Naive thymus-derived CD8-positive, alpha-beta T cell (primary cell): ENCODE measurements around the gene NLRP14. TPM values are rescaled to one million over a fixed set of nuclear protein-coding genes. Genes with fewer than 3 reads are reported as not detected.

Source experiments
- polyA plus RNA-seq, 3 donors: library from polyadenylated mRNA; unstranded; fragments of 300-500 nt; fragmentation: Illumina TruSeq; gene quantifications; one replicate each; pipeline ENCODE4 v1.2.3, GENCODE V29; 2021
- total RNA-seq, 8 experiments: library from RNA in 2 of 8; stranded (reverse) in 2 of 8; gene quantifications; one replicate each; pipeline ENCODE4 v1.2.3 and lab custom pipeline; 2021 to 2026

The NLRP14 gene
- total and polyA plus RNA-seq, 5 experiments from 2014 or later: not detected

Other genes with a start within 250 kb of the NLRP14 start
- gene OR2AG2, start 248.5 kb upstream of the NLRP14 start, total RNA-seq: not detected
- gene OR2AG2, start 248.5 kb upstream of the NLRP14 start, polyA plus RNA-seq: not detected
- not detected for gene OR2AG1, start 237.5 kb upstream of the NLRP14 start, total RNA-seq
- gene OR2AG1, start 237.5 kb upstream of the NLRP14 start, polyA plus RNA-seq: not detected
- gene OR6A2, start 220.8 kb upstream of the NLRP14 start, total RNA-seq: not detected
- not detected for gene OR6A2, start 220.8 kb upstream of the NLRP14 start, polyA plus RNA-seq
- not detected for gene OR10A5, start 174.8 kb upstream of the NLRP14 start, total RNA-seq
- not detected for gene OR10A5, start 174.8 kb upstream of the NLRP14 start, polyA plus RNA-seq
- not detected for gene OR10A2, start 157.4 kb upstream of the NLRP14 start, total RNA-seq
- not detected for gene OR10A2, start 157.4 kb upstream of the NLRP14 start, polyA plus RNA-seq
- gene OR10A4, start 143.9 kb upstream of the NLRP14 start, total RNA-seq: not detected
- gene OR10A4, start 143.9 kb upstream of the NLRP14 start, polyA plus RNA-seq: not detected
- not detected for gene OR2D2, start 128.0 kb upstream of the NLRP14 start, total RNA-seq
- not detected for gene OR2D2, start 128.0 kb upstream of the NLRP14 start, polyA plus RNA-seq
- not detected for gene OR2D3, start 99.5 kb upstream of the NLRP14 start, total RNA-seq
- not detected for gene OR2D3, start 99.5 kb upstream of the NLRP14 start, polyA plus RNA-seq
- under 1 TPM; 0.16 to 0.18 TPM for gene ZNF215, start 94.1 kb upstream of the NLRP14 start, total RNA-seq
- not detected for gene ZNF215, start 94.1 kb upstream of the NLRP14 start, polyA plus RNA-seq
- gene ZNF214, start 133 bp upstream of the NLRP14 start, total RNA-seq: not detected
- not detected for gene ZNF214, start 133 bp upstream of the NLRP14 start, polyA plus RNA-seq
- gene RBMXL2, start 68.5 kb downstream of the NLRP14 start, total RNA-seq: not detected
- not detected for gene RBMXL2, start 68.5 kb downstream of the NLRP14 start, polyA plus RNA-seq
- gene SYT9, start 231.4 kb downstream of the NLRP14 start, total RNA-seq: not detected
- gene SYT9, start 231.4 kb downstream of the NLRP14 start, polyA plus RNA-seq: not detected